GM23338 (cell line): Measurements from ENCODE around the gene BGLAP. TPM values are rescaled to one million over a fixed set of nuclear protein-coding genes. Genes with fewer than 3 reads are reported as not detected.

Experiments used
- ATAC-seq: fragments of 200-7000 bp; cut with Tn5 transposase; 3 replicates; pipeline ENCODE4 v1.9.1; 2020
- DNase-seq: peaks from one replicate; pipeline ENCODE4 v3.0.0-alpha.2; 2015; ENCODE audit warnings: low spot score
- H2AFZ ChIP-seq: fragments of 200-600 bp; sonication (generic); 2 replicates; pipeline ENCODE4 v1.8.0; 2016; ENCODE audit warnings: antibody characterized with exemption, mild to moderate bottlenecking, moderate library complexity
- H3F3A ChIP-seq: fragments of 200-600 bp; sonication (generic); replicated peaks from 2 replicates; pipeline ENCODE4 v1.8.0; 2017; ENCODE audit warnings: antibody characterized with exemption, mixed run types, low read depth
- H3K27ac ChIP-seq: fragments of 200-600 bp; sonication (generic); 2 replicates; pipeline ENCODE4 v1.6.1; 2016; ENCODE audit warnings: low read depth
- H3K27me3 ChIP-seq: fragments of 200-600 bp; sonication (generic); 2 replicates; pipeline ENCODE4 v1.8.0; 2016; ENCODE audit warnings: mild to moderate bottlenecking, mixed run types, moderate library complexity; ENCODE audit not compliant: insufficient read depth
- H3K36me3 ChIP-seq: fragments of 200-600 bp; sonication (generic); 2 replicates; pipeline ENCODE4 v1.8.0; 2016; ENCODE audit warnings: mild to moderate bottlenecking; ENCODE audit not compliant: insufficient read depth
- H3K4me1 ChIP-seq: fragments of 200-600 bp; sonication (generic); 2 replicates; pipeline ENCODE4 v1.8.0; 2016; ENCODE audit warnings: mild to moderate bottlenecking, moderate library complexity; ENCODE audit not compliant: insufficient read depth
- H3K4me2 ChIP-seq: fragments of 200-600 bp; sonication (generic); 2 replicates; pipeline ENCODE4 v1.7.1; 2017; ENCODE audit warnings: mixed run types
- H3K4me3 ChIP-seq: fragments of 200-600 bp; sonication (generic); 2 replicates; pipeline ENCODE4 v1.6.1; 2016; ENCODE audit warnings: mixed run types
- H3K79me2 ChIP-seq: fragments of 200-600 bp; sonication (generic); replicated peaks from 2 replicates; pipeline ENCODE4 v1.8.0; 2017; ENCODE audit warnings: mild to moderate bottlenecking; ENCODE audit not compliant: insufficient read depth
- H3K9me2 ChIP-seq: fragments of 200-600 bp; sonication (generic); 2 replicates; pipeline ENCODE4 v1.8.0; 2017; ENCODE audit not compliant: insufficient read depth
- H4K20me1 ChIP-seq: fragments of 200-600 bp; sonication (generic); replicated peaks from 2 replicates; pipeline ENCODE4 v1.8.0; 2017; ENCODE audit warnings: mild to moderate bottlenecking; ENCODE audit not compliant: insufficient read depth
- H3K27ac Mint-ChIP-seq: 2 replicates; pipeline ENCODE4 v1.8.0; 2020; ENCODE audit warnings: inconsistent platforms, mild to moderate bottlenecking, moderate library complexity, mixed read lengths
- H3K27me3 Mint-ChIP-seq: 3 replicates; pipeline ENCODE4 v1.8.0; 2022; ENCODE audit warnings: low read depth, mild to moderate bottlenecking, moderate library complexity, mixed read lengths, inconsistent platforms; ENCODE audit not compliant: insufficient read depth, poor library complexity
- H3K36me3 Mint-ChIP-seq: 3 replicates; pipeline ENCODE4 v1.8.0; 2021; ENCODE audit warnings: low read depth, mild to moderate bottlenecking, inconsistent platforms, moderate library complexity, mixed read lengths
- H3K4me1 Mint-ChIP-seq: 3 replicates; pipeline ENCODE4 v1.8.0; 2020; ENCODE audit warnings: mild to moderate bottlenecking, inconsistent platforms, mixed read lengths
- H3K4me3 Mint-ChIP-seq: 3 replicates; pipeline ENCODE4 v1.8.0; 2021; ENCODE audit warnings: moderate library complexity, mild to moderate bottlenecking, inconsistent platforms, mixed read lengths
- H3K9me3 Mint-ChIP-seq: 3 replicates; pipeline ENCODE4 v1.8.0; 2020; ENCODE audit warnings: moderate library complexity, mild to moderate bottlenecking, inconsistent platforms, mixed read lengths
- CREB1 ChIP-seq: fragments of 250-450 bp; sonication (Bioruptor Pico); IDR thresholded peaks from 2 replicates; pipeline ENCODE4 v1.5.0; 2020; ENCODE audit warnings: low read depth, mild to moderate bottlenecking, moderate library complexity
- CTCF ChIP-seq, 2 experiments: fragments of 200-600 bp in 1 of 2; sonication (generic) in 1 of 2; conservative IDR thresholded peaks; 2 replicates each; pipeline versions ENCODE4 v1.5.1 to v1.6.1; 2016 to 2017; ENCODE audit warnings: antibody characterized with exemption in 2 of 2, low read depth in 2 of 2, mild to moderate bottlenecking in 2 of 2, moderate library complexity in 1 of 2
- ETS1 ChIP-seq: IDR thresholded peaks from 2 replicates; pipeline ENCODE4 v1.6.1; 2016; ENCODE audit warnings: antibody characterized with exemption
- EZH2 ChIP-seq: fragments of 200-600 bp; sonication (generic); IDR thresholded peaks from one replicate; pipeline ENCODE4 v1.8.0; 2017; ENCODE audit warnings: antibody characterized with exemption, mild to moderate bottlenecking, low read depth; ENCODE audit not compliant: unreplicated experiment
- POLR2AphosphoS5 ChIP-seq: IDR thresholded peaks from 2 replicates; pipeline ENCODE4 v1.6.1; 2016; ENCODE audit warnings: antibody characterized with exemption, low read depth
- REST ChIP-seq: IDR thresholded peaks from one replicate; pipeline ENCODE4 v1.6.1; 2018; ENCODE audit warnings: antibody characterized with exemption; ENCODE audit not compliant: unreplicated experiment
- STAT1 ChIP-seq: IDR thresholded peaks from one replicate; pipeline ENCODE4 v1.6.1; 2016; ENCODE audit warnings: antibody characterized with exemption; ENCODE audit not compliant: unreplicated experiment
- ZNF114 ChIP-seq: fragments of 250-450 bp; sonication (Bioruptor Pico); IDR thresholded peaks from 2 replicates; pipeline ENCODE4 v1.5.0; 2020; ENCODE audit warnings: mild to moderate bottlenecking, moderate library complexity
- ZNF331 ChIP-seq: fragments of 250-450 bp; sonication (Bioruptor Pico); IDR thresholded peaks from 2 replicates; pipeline ENCODE4 v1.5.0; 2020; ENCODE audit warnings: low read depth, mild to moderate bottlenecking, moderate library complexity
- polyA plus RNA-seq: library from polyadenylated mRNA; unstranded; fragments of >200 nt; fragmentation: Nextera tagmentation; extraction: Ambion mirVana; gene quantifications from 2 replicates; pipeline ENCODE4 v1.2.1, GENCODE V29; 2016
- total RNA-seq: library from RNA; depleted of rRNA; stranded (reverse); fragments of >200 nt; shearing (Covaris generic); gene quantifications from 2 replicates; pipeline ENCODE4 v1.2.3, GENCODE V29; 2014

BGLAP gene
- total and polyA plus RNA-seq, 2 experiments from 2014 or later: 0.36 to 0.42 TPM

GRCh38 chr1:156213644-156213966 lies 28.4 kb upstream of the BGLAP start (continued):
- TF ChIP-seq ETS1 (no peak), CREB1 (CRISPR knock-in tag) (no peak), CTCF (conservative IDR thresholded peaks at IDR 0.05; ENCODE audit: low read depth in 2 of 2) (no peak), POLR2AphosphoS5 (no peak), ZNF331 (no peak), REST (no peak)

GRCh38 chr1:156214024-156214748 lies 27.8 kb upstream of the BGLAP start:
- DNase-seq: no peak

More at GRCh38 chr1:156214024-156214748, 27.8 kb upstream of the BGLAP start:
- Histone ChIP-seq H3K4me1 (peaks cover 21% of the 10 kb centered on the region), H3K27ac (peak overlapping the region; percentile 96; the same call in 1 of the 2 replicates), H3K4me2 (peak overlapping the region; percentile 98), H3K79me2 (peaks cover 55% of the 10 kb centered on the region), H3K36me3 (0 out of 2 replicates have a peak, but pooled peaks cover 5% of the 10 kb centered on the region), H3K9me2 (no peaks in the 10 kb centered on the region), H4K20me1 (peaks cover 11% of the 10 kb centered on the region; the same call in 1 of the 2 replicates), H3F3A (peaks cover 11% of the 10 kb centered on the region; the same call in 1 of the 2 replicates), H2AFZ (no peak overlapping the region), H3K4me3 (peak overlapping the region; percentile 64), H3K27me3 (no peaks in the 10 kb centered on the region)
- Mint-ChIP-seq H3K4me1 (peaks cover 19% of the 10 kb centered on the region), H3K36me3 (peaks cover 25% of the 10 kb centered on the region), H3K27me3 (peaks cover 11% of the 10 kb centered on the region), H3K27ac (peak overlapping the region; percentile 86), H3K4me3 (peak overlapping the region; percentile 96), H3K9me3 (no peaks in the 10 kb centered on the region)
- ATAC-seq: no peak
- TF ChIP-seq POLR2AphosphoS5: no peak
- no peak for TF ChIP-seq STAT1
- TF ChIP-seq ZNF114 (CRISPR knock-in tag): no peak
- no peak for TF ChIP-seq ZNF331
- TF ChIP-seq EZH2: no peak
- no peak for TF ChIP-seq REST
